GM19468 (cell line): Measurements from ENCODE around the gene SREBF2.

Experiments used
- ATAC-seq: cut with Tn5 transposase; IDR thresholded peaks from one replicate; pipeline ENCODE4 v1.9.1; 2021; ENCODE audit warnings: mild to moderate bottlenecking, moderate library complexity, moderate number of reproducible peaks; ENCODE audit not compliant: unreplicated experiment; ENCODE audit errors: extremely low read depth

The SREBF2 gene

GRCh38 chr22:41917375-41917902 is 84.5 kb downstream of the SREBF2 start:
- ATAC-seq, result no peak

DNA sequence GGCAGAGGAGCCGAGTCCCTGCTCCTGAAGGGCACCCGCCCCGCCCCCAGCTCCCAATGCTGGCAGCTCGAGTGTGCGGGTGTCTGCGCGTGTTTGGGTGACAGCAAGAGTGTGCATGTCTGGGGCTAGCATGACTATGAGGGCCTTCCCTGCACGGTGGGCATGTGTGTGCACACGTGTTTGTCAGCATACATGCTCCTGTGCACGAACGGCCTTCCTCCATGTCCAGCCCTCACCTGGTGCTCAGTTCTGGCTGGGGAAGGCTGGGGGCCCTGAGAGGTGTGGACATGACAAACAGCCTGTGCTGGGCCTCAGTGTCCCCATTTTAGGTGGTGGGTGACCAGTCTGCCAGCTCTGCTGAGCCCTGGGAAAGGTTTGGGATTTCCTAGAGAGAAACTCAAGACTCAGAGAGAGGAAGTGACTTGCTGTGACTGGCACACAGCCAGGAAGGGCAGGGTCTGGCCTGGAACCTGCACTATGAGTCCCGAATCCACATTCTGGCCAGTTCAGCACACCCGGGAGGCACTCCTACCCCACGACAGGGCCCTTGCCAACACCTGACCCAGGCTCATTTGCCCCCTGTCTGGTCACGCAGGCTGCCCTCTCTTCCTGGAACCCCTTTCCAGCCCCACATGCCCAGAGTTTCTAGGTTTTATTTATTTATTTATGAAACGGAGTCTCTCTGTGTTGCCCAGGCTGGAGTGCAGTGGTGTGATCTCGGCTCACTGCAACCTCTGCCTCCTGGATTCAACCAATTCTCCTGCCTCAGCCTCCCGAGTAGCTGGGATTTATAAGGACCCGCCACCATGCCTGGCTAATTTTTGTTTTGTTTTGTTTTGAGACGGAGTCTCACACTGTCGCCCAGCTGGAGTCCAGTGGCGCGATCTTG is 85.2 kb downstream of the SREBF2 start:
- no peak for ATAC-seq

DNA sequence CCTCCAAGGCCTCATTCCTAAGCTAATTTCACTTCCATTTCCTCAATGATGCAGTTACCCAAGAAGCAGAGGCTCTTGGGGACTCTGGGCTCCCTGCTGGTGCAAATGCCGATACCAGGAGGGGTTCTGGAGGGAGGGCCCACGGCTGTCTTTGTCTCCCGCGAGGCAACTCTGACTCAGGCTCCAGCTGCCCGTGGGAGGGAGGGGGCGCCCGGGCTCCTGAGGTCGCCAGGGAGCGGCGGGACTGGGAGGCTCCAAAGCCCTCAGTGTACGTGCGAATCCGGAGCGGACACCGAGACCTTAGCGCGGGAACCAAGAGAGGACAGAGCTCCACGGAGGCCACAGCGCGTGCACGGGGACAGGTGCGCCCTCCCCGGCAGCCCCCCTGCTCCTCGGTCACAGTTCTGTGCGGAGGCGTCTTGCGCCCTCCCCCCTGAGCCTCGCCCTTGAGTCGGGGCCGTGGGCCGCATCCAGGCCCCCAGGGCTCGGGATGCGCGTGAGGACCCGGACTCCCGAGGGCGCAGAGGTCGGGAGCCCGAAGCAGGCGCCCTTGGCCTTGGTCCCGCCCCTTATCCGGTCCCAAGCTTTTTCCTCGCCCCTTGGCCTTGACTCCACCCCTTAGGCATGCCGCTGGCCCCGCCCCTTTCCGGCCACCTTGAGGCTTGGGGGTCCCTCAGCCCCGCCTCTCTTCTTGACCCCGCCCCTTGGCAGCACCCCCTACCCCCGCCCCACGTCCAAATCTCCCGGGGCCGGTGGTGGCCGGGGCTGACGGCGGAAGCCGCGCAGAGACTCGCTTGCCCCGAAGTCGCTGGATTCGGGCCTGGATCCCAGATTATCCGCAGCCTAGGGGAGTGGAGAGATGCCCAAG is 86.7 kb downstream of the SREBF2 start:
- ATAC-seq, result no peak

DNA sequence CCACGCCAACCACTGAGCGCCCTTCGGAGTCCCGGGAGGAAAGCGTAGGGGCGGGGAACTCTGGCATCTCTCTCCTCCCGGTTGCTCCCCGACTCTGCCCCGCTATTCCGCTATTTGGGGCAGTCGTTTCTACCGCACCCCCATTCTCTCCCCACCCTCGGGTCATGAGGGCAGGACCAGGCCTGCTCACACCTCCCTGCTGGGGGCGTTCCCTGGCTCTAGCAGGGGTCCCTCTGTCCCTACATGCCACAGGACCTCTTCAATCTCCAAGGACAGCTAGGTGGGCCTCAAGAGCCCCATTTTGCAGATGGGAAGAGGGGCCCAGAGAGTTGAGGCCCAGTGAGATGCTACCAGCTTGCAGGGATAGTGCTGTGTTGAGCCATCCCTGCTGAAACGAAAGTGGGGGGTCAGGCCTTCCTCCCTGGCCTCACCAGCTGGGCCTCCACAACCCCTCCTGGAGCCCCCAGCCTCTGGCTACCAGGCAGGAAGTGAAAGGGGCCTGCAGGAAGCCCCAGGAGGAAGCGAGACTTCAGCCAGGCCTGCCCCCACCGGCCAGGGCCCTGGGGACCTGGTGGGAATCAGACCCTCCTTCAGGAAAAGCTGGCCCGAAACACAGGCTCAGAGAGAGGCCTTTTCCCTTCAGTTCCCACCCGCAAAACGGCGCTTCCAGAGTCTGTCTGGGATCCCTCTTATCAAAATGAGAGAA is 87.5 kb downstream of the SREBF2 start:
- ATAC-seq, result no peak

DNA sequence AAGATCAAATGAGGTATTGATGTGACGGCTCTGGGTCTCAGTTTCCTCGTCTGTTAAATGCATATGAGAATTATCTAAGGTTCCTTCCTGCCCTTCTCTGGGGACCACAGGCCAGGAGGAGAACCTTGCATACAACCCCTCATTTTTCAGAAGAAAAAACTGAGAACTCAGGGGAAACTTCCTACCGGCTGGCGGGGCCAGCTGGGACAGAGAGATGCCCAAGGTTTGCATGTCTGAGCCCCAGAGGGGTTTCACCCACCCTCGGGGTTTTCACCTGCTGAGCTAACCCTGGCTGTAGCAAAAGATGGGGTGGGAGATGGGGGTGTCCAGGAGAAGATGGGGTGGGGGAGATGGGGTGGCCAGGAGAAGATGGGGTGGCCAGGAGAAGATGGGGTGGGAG is 89.4 kb downstream of the SREBF2 start:
- no peak for ATAC-seq

GRCh38 chr22:41922940-41923594 is 90.2 kb downstream of the SREBF2 start:
- ATAC-seq, result no peak

DNA sequence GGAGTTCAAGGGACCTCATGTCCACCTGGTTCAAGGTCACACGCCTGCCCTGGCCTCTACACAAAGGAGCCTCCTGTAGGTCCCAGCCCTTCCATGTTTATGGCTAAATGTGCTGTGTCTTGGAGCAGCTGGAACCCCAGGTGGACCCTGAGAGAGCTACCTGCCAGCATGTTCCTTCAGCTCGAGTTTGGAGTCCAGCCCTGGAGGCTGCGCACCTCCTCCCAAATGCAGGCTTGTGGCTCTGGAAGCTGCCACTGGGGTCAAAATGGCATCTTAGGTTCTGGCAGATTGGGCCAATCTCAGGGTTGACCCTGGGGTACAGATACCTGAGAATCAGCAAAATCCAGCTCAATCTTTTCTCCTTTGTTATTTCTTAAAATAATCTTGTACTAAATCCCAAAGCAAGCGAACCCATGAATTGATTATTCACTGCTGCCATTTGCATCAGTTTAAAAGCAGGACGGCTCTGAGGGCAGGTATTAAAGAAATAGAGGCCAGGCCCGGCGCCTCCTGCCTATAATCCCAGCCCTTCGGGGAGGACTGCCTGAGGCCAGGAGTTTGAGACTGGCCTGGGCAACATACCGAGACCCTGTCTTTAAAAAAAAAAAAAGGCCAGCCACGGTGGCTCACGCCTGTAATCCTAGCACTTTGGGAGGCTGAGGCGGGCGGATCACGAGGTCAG is 90.8 kb downstream of the SREBF2 start:
- ATAC-seq, result no peak

DNA sequence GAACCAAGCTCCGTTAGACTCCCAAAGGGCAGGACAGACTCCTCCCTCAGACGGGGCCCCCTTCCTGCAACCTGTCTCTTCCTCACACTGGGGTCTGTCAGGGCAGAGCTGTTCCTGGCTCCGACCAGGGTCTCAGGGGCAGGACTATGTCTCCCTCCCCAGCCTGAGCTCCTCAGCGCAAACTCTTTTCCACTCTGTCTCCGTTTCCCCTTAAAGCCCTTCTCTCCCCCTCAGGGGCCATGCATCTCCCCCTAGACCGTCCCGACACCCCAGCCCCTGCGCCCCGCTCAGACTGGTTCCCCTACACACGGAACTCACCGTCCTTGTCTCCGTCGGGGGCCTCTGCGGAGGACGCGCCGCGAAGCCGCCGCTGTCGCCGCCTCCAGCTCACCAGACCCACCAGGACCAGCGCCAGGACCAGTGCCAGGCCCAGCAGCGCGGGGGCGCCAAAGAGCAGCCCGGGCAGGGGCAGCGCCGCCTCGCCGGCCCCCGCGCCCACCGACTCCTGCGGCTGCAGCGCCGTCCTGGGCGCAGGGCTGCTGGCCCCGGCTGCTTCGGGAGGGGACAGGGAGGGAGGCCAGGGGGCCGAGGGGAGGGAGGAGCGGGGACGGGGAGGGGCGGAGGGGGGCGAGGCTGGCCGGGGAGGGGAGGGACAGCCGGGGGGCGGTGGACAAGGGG is 93.0 kb downstream of the SREBF2 start:
- ATAC-seq, result no peak

DNA sequence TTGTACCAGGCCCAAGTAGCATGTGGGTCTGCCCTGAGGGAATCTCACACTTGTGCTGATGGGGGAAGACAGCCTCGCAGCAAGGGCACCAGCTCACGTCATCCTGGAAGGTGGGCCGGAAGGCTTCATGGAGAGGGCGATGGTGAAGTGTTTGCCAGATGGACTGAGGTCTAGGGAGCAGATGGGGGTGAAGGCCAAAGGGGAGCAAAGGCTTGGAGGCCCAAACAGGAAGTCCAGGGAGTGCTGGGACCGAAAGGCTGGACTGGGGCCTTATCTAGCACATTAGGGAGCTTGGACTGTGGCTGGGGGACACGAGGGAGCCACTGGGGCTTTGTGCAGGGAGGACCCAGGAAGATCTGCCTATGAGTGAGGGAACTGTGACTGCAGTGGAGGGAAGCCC is 94.9 kb downstream of the SREBF2 start:
- ATAC-seq, result no peak

DNA sequence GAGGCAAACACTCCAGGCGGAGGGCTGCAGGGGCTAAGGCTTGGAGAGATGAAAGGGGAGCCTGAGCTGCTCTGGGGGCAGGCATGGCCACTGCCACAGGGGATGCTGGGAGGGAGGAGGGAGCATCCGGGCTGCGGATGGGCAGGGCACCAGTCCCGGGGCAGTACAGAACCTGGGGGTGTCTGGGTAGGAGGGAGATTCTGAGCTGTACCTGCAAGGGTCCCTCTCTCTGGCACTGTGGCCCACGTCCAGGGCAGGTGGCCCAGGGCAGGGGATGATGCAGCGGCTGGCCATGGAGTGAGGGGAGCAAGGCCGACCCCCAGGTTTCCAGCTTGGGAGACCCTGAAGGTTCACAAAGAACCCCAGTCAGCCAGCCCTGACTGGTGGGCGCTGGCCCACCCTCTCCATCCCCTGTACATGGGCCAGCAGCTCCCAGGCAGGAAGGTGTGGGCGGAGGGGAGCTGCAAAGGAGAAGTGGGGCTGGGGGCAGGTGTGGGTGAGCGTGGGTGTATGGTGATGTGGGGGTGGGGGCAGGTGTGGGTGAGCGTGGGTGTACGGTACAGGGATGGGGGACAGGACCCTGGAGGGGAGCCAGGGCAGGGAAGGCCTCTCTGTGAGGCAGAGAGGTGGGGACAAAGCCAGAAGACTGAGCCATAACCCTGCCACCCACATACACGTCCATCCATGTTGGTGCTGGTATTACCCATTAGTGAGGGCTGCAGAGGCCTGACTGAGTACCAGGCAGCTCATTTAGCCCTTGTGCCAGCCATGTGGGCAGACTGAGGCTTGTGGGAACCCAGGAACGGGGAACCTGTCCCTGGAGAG is 95.9 kb downstream of the SREBF2 start:
- no peak for ATAC-seq

DNA sequence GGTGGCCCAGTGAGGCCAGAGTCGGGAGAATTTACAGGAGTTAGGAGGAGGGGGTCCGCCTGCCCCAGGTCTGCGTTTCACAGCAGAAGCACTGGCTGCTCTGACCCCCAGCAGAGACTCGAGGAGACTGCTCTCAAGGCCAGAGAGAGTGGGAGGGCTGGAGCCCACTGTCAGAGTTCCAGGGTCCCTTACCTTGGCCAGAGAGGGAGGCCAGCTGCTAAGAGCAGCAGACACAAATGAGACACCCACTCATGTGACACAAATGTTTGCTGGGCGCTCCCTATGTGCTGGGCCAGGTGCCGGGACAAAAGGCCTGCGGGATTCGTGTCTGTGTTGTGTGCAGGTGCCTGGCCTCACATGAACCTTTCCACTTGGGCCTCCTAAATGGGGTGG is 96.5 kb downstream of the SREBF2 start:
- ATAC-seq, result no peak

- ATAC-seq, result no peak
These were observed 98.9 kb downstream of the SREBF2 start for GRCh38 chr22:41931701-41932269.

DNA sequence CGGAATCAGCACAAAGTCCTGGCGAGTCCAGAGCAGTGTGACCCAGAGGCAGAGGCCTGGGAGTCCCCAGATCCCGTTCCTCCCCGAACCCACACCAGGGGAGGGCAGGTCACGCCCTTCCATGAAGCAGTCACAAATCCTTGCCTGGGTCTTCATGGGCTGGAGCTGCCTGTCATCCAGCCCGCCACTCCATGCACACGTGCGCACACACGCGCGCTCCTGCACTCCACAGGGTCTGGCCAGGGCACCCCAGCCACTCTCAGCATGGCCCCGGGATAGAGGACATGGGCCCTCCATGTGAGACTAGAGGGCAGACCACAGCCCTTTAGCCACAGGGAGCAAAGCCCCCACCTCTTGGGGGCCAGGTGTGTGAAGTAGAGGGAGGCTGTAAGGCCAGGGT is 99.4 kb downstream of the SREBF2 start:
- no peak for ATAC-seq

DNA sequence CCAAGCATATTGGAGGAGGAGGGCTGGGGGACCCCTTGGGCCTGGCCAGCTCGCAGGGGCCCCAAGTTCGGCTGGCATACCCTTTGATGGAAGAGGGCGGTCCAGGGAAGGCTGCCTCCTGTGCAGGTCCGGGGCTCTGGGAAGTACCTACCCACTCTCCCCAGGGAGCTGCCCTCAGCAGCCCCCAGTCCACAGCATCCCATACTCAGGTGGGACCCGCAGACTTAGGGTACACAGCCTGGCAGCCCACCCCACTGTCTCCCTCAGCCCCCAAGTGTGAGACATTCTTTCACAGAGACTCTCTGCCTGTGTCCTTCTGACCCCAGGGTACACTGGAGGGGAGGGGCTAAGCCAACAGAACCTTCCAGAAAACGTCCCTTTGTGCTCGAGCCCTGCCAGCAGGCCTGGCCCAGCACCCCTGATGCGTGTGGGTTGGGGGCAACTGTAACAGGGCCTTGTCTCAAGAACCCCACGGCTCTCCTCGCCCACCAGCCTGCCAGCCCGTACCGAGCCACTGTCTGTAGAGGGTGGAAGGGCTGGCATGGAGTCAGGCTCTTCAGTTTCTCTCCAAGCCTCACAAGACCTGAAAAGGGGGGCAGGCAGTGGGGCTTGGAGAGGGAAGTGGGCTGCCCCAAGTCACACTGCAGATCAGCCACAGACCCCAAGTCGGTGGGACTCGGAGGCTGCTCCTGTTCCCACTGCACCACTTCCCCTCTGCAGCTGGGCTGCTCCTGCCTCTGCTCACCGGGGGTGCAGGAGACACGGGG is 100.7 kb downstream of the SREBF2 start:
- ATAC-seq, result no peak

DNA sequence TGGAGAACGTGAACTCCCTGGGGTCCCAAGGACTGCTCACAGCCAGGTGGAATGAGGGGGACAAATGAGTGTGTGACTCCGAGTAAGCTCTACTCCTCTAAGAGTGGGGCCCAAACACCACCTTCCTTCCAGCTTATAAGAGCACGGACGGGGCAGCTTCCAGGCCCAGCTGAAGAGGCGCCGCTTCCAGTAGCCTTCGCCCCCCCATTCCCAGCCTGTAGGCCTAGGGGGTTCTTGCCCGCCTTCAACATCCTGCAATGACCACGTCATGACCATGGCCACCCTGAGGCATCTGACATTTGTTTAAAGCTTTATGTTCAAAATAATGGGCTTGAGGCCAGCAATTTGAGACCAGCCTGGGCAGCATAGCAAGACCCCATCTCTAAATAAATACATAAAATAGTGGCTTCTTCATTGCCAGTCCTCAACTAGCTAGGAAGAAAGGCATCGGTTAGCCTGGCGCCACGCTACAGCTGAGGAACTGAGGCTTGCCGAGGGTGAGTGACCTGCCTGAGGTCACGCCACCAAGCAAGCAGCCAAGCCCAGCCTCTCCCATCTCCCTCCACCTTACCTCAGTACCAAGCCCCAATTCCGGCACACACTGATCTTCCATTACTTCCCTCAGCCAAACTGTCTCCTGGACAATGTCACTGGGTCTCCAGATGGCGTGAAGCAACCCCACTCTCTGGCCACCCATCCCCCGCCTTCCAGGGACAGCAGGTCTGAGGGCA is 101.5 kb downstream of the SREBF2 start:
- no peak for ATAC-seq

- ATAC-seq, result no peak
These were observed 102.1 kb downstream of the SREBF2 start for GRCh38 chr22:41935015-41935351.
